IMR-90 (cell line): ENCODE data around the gene OXSR1.

Experiments
- BHLHE40 ChIP-seq: fragments of 150-350 bp; IDR thresholded peaks from 2 replicates; pipeline ENCODE4 v1.6.1; 2016; ENCODE audit warnings: mild to moderate bottlenecking, low read depth, low read length
- CEBPB ChIP-seq: IDR thresholded peaks from 2 replicates; pipeline ENCODE4 v1.6.1; 2012; ENCODE audit warnings: low read depth, low read length, improper control_type of control experiment
- CHD1 ChIP-seq: IDR thresholded peaks from 2 replicates; pipeline ENCODE4 v1.6.1; 2012; ENCODE audit warnings: low read depth, low read length, improper control_type of control experiment
- CTCF ChIP-seq: conservative IDR thresholded peaks from 2 replicates; pipeline ENCODE4 v1.5.1; 2012; ENCODE audit warnings: mild to moderate bottlenecking, low read depth, low read length, improper control_type of control experiment
- ELK1 ChIP-seq: fragments of 150-350 bp; IDR thresholded peaks from 2 replicates; pipeline ENCODE4 v1.6.1; 2016; ENCODE audit warnings: low read depth, mild to moderate bottlenecking, low read length, moderate library complexity, borderline replicate concordance
- MAZ ChIP-seq: IDR thresholded peaks from 2 replicates; pipeline ENCODE4 v1.6.1; 2012; ENCODE audit warnings: low read depth, mild to moderate bottlenecking, low read length, improper control_type of control experiment, moderate library complexity, borderline replicate concordance
- MXI1 ChIP-seq: IDR thresholded peaks from 2 replicates; pipeline ENCODE4 v1.6.1; 2012; ENCODE audit warnings: low read depth, mild to moderate bottlenecking, low read length, moderate library complexity, borderline replicate concordance
- POLR2A ChIP-seq: IDR thresholded peaks from 2 replicates; pipeline ENCODE4 v1.6.1; 2012; ENCODE audit warnings: mild to moderate bottlenecking, low read depth, low read length
- RCOR1 ChIP-seq: IDR thresholded peaks from 2 replicates; pipeline ENCODE4 v1.6.1; 2012; ENCODE audit warnings: mild to moderate bottlenecking, low read length, improper control_type of control experiment; ENCODE audit not compliant: insufficient replicate concordance
- RFX5 ChIP-seq: IDR thresholded peaks from 2 replicates; pipeline ENCODE4 v1.8.0; 2012; ENCODE audit warnings: low read depth, mild to moderate bottlenecking, low read length, moderate library complexity
- USF2 ChIP-seq: fragments of 150-350 bp; IDR thresholded peaks from 2 replicates; pipeline ENCODE4 v1.6.1; 2017; ENCODE audit warnings: mild to moderate bottlenecking, antibody characterized with exemption, low read length, low read depth

- TF ChIP-seq CEBPB, result no peak
- no peak for TF ChIP-seq MAZ
- TF ChIP-seq CTCF, result no peak
- TF ChIP-seq MXI1, result no peak
- no peak for TF ChIP-seq USF2
- TF ChIP-seq CHD1, result no peak
- TF ChIP-seq RCOR1, result no peak
- no peak for TF ChIP-seq POLR2A
- TF ChIP-seq ELK1, result no peak
- TF ChIP-seq RFX5, result no peak
- no peak for TF ChIP-seq BHLHE40
These were observed 103.2 kb downstream of the OXSR1 start for GRCh38 chr3:38268522-38268921.
